GM10266 (cell line): ENCODE measurements around the gene COL16A1.
A peak's percentile ranks its signal among the peaks of the same experiment; 100 is the strongest.

Experiments used
- DNase-seq: peaks from one replicate; pipeline ENCODE4 v3.0.0; 2012; ENCODE audit errors: extremely low spot score
- CTCF ChIP-seq: IDR thresholded peaks from 2 replicates; pipeline ENCODE4 v1.5.1; 2012; ENCODE audit warnings: mild to moderate bottlenecking, low read depth; ENCODE audit not compliant: control insufficient read depth, insufficient read depth; ENCODE audit errors: missing control alignments

Gene COL16A1

DNA sequence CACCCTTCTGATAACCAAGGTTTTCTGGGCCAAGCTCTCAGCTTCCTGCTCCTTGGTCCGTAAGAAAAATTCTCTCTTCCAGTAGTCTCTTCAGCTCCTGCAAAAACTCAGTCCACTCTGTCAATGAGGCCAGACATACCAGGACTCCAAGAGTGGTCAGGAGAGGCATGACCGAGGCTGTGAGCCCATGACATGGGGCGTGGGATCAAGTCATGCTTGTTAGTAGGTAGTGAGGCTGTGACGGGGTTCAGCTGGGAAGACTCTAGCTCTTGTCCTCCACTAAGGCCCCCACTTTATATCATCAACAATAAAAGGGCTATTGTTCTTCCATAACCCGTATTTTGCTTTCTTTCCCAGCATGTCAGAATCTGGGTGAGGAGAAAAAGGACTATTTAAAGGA lies 96.5 kb downstream of the COL16A1 start:
- TF ChIP-seq CTCF = no peak
- no peak for DNase-seq

DNA sequence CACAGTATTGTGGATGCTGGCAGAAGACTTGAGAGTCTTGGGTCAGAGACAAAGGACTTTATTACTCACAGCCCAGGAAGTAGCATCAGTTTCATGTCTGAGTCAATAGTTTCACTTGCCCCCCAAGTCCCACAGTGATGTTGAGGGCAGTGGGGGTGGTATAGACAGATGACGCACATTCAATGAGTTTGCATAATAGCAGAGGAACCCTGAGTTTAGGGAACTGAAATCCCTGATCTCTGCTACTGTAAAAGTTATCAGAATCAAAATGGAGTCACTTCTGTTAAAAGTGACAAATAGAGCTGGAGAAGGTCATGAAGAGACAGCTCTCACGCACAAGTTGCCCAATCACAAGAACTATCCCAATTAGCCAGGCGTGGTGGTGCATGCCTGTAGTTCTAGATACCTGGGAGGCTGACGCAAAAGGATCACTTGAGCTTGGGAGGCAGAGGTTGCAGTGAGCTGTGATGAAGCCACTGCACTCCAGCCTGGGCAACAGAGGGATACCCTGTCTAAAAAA lies 97.8 kb downstream of the COL16A1 start:
- TF ChIP-seq CTCF = no peak
- peak; percentile 89 for DNase-seq
